Esophagus muscularis mucosa (tissue), 3 donors: ENCODE data around the gene CAPS.

Source experiments
- POLR2A ChIP-seq: fragments of 450-650 bp; IDR thresholded peaks from one replicate; pipeline ENCODE4 v1.6.1; 2017; ENCODE audit warnings: antibody characterized with exemption, moderate library complexity, mild to moderate bottlenecking, low read depth
- POLR2AphosphoS5 ChIP-seq, 2 donors: sonication (generic); formaldehyde crosslinking; IDR thresholded peaks; one replicate each; pipeline ENCODE4 v1.6.1; 2017; ENCODE audit warnings: antibody characterized with exemption in 2 of 2
- TF ChIP-seq, protein P1 (sequence below), 3 experiments: fragments of 200-600 bp in 2 of 3; fragments of 450-650 bp in 1 of 3; sonication (generic) in 2 of 3; IDR thresholded peaks; one replicate each; pipeline ENCODE4 v1.5.1; 2017 to 2019; ENCODE audit warnings: antibody characterized with exemption in 3 of 3, mild to moderate bottlenecking in 2 of 3, moderate library complexity in 1 of 3

DNA sequence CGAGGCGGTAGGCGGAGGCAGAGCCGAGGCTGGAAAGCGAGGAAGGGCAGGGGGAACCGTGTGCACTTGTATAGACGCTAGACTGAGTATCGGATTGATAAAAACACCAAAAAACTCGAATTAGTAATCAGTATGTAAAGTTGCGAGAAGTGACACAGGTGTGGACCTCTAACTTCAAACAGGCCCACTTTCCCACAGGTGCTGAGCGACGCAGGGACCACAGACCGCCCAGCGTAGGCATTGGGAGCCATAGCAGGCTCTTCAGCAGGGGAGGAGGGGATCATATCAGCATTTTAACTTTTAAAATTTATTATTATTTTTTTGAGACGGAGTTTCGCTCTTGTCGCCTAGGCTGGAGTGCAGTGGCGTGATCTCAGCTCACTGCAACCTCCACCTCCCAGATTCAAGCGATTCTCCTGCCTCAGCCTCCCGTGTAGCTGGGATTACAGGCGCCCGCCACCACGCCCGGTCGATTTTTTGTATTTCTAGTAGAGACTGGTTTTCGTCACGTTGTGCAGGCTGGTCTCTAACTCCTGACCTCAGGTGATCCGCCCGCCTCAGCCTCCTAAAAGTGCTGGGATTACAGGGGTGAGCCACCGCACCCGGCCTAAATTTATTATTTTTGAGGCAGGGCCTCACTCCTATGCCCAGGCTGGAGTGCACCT is 8.8 kb upstream of the CAPS start:
- TF ChIP-seq POLR2A (no peak), POLR2AphosphoS5 (IDR thresholded peaks at IDR 0.05) (no peak)
- TF ChIP-seq, protein P1, sequence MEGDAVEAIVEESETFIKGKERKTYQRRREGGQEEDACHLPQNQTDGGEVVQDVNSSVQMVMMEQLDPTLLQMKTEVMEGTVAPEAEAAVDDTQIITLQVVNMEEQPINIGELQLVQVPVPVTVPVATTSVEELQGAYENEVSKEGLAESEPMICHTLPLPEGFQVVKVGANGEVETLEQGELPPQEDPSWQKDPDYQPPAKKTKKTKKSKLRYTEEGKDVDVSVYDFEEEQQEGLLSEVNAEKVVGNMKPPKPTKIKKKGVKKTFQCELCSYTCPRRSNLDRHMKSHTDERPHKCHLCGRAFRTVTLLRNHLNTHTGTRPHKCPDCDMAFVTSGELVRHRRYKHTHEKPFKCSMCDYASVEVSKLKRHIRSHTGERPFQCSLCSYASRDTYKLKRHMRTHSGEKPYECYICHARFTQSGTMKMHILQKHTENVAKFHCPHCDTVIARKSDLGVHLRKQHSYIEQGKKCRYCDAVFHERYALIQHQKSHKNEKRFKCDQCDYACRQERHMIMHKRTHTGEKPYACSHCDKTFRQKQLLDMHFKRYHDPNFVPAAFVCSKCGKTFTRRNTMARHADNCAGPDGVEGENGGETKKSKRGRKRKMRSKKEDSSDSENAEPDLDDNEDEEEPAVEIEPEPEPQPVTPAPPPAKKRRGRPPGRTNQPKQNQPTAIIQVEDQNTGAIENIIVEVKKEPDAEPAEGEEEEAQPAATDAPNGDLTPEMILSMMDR (IDR thresholded peaks at IDR 0.05): no peak
